Cortex of kidney (tissue), 1 donor: ENCODE measurements around the gene LIMS3.
"Not testable (repeated sequence)": the region's sequence is repeated elsewhere in the genome, so short reads cannot be mapped to it uniquely, and the experiment has no call there.

Source experiments
- DNase-seq: peaks from one replicate; lab custom pipeline; 2025; lab: John Stamatoyannopoulos, UW

The LIMS3 gene

GRCh38 chr2:109924481-109924880 lies 26.0 kb downstream of the LIMS3 start:
- DNase-seq, result not testable (repeated sequence)

GRCh38 chr2:109927803-109928202 lies 29.3 kb downstream of the LIMS3 start:
- not testable (repeated sequence) for DNase-seq

- not testable (repeated sequence) for DNase-seq
Measured at GRCh38 chr2:109929222-109929621, 30.7 kb downstream of the LIMS3 start.

- not testable (repeated sequence) for DNase-seq
Measured at GRCh38 chr2:109936534-109936933, 38.0 kb downstream of the LIMS3 start.

GRCh38 chr2:109945362-109945761 lies 46.9 kb downstream of the LIMS3 start:
- not testable (repeated sequence) for DNase-seq

GRCh38 chr2:109947262-109947958 lies 48.9 kb downstream of the LIMS3 start:
- not testable (repeated sequence) for DNase-seq

- not testable (repeated sequence) for DNase-seq
Measured at GRCh38 chr2:109947959-109948520, 49.6 kb downstream of the LIMS3 start.

- not testable (repeated sequence) for DNase-seq
Measured at GRCh38 chr2:109950146-109950843, 51.8 kb downstream of the LIMS3 start.

GRCh38 chr2:109963942-109964341 lies 65.5 kb downstream of the LIMS3 start:
- DNase-seq, result not testable (repeated sequence)

- DNase-seq, result not testable (repeated sequence)
Measured at GRCh38 chr2:109965482-109965881, 67.0 kb downstream of the LIMS3 start.

- not testable (repeated sequence) for DNase-seq
Measured at GRCh38 chr2:109966107-109966736, 67.7 kb downstream of the LIMS3 start.

- DNase-seq, result not testable (repeated sequence)
Measured at GRCh38 chr2:109966858-109967257, 68.4 kb downstream of the LIMS3 start.

- DNase-seq, result not testable (repeated sequence)
Measured at GRCh38 chr2:109969864-109970263, 71.4 kb downstream of the LIMS3 start.

GRCh38 chr2:109971710-109972109 lies 73.2 kb downstream of the LIMS3 start:
- not testable (repeated sequence) for DNase-seq
